DND-41 (cell line): Measurements from ENCODE around the gene ADGRB3.

Source experiments
- ATAC-seq: fragments of 200-7000 bp; cut with Tn5 transposase; 3 replicates; pipeline ENCODE4 v1.9.1; 2021; ENCODE audit warnings: low read depth; ENCODE audit not compliant: insufficient read depth
- DNase-seq: peaks from one replicate; pipeline ENCODE4 v3.0.0-alpha.2; 2020
- H2AFZ ChIP-seq: 2 replicates; pipeline ENCODE4 v1.6.0; 2012; ENCODE audit warnings: low read depth, low read length
- H3K27ac ChIP-seq: 2 replicates; pipeline ENCODE4 v1.5.1; 2012; ENCODE audit warnings: low read length, inconsistent platforms
- H3K27me3 ChIP-seq: fragments of 200-600 bp; sonication (generic); 2 replicates; pipeline ENCODE4 v1.6.0; 2012; ENCODE audit warnings: low read length, mild to moderate bottlenecking, inconsistent platforms; ENCODE audit not compliant: insufficient read depth, poor library complexity
- H3K36me3 ChIP-seq: 2 replicates; pipeline ENCODE4 v1.5.1; 2012; ENCODE audit warnings: low read length, inconsistent platforms; ENCODE audit not compliant: insufficient read depth
- H3K4me1 ChIP-seq: 2 replicates; pipeline ENCODE4 v1.5.1; 2012; ENCODE audit warnings: mild to moderate bottlenecking, low read length; ENCODE audit not compliant: insufficient read depth
- H3K4me2 ChIP-seq: 2 replicates; pipeline ENCODE4 v1.6.0; 2012; ENCODE audit warnings: mild to moderate bottlenecking, moderate library complexity, low read length, inconsistent platforms; ENCODE audit not compliant: insufficient read depth
- H3K4me3 ChIP-seq, 2 experiments: fragments of 200-600 bp in 1 of 2; shearing (Covaris generic) in 1 of 2; 2 replicates each; pipeline ENCODE4 v1.5.1; 2012 to 2016; ENCODE audit warnings: inconsistent platforms in 2 of 2, low read length in 2 of 2, mild to moderate bottlenecking in 2 of 2, low read depth in 1 of 2, moderate library complexity in 1 of 2
- H3K79me2 ChIP-seq: 2 replicates; pipeline ENCODE4 v1.6.0; 2012; ENCODE audit warnings: low read length, inconsistent platforms; ENCODE audit not compliant: insufficient read depth
- H3K9ac ChIP-seq: 2 replicates; pipeline ENCODE4 v1.6.0; 2012; ENCODE audit warnings: low read depth, mild to moderate bottlenecking, inconsistent platforms, low read length, moderate library complexity
- H3K9me3 ChIP-seq: 2 replicates; pipeline ENCODE4 v1.5.1; 2012; ENCODE audit warnings: low read length, moderate library complexity, mild to moderate bottlenecking, inconsistent platforms; ENCODE audit not compliant: insufficient read depth, severe bottlenecking
- H4K20me1 ChIP-seq: 2 replicates; pipeline ENCODE4 v1.6.0; 2012; ENCODE audit warnings: low read length; ENCODE audit not compliant: insufficient read depth
- EZH2 ChIP-seq: IDR thresholded peaks from 3 replicates; pipeline ENCODE4 v1.6.1; 2012; ENCODE audit warnings: borderline replicate concordance, low read depth, mild to moderate bottlenecking, moderate library complexity, low read length, inconsistent platforms; ENCODE audit not compliant: severe bottlenecking
- TF ChIP-seq, protein P1 (sequence below): IDR thresholded peaks from 2 replicates; pipeline ENCODE4 v1.5.1; 2012; ENCODE audit warnings: borderline replicate concordance, low read length, moderate library complexity, mild to moderate bottlenecking; ENCODE audit not compliant: poor library complexity, severe bottlenecking; ENCODE audit errors: extremely low read depth

Gene ADGRB3

DNA sequence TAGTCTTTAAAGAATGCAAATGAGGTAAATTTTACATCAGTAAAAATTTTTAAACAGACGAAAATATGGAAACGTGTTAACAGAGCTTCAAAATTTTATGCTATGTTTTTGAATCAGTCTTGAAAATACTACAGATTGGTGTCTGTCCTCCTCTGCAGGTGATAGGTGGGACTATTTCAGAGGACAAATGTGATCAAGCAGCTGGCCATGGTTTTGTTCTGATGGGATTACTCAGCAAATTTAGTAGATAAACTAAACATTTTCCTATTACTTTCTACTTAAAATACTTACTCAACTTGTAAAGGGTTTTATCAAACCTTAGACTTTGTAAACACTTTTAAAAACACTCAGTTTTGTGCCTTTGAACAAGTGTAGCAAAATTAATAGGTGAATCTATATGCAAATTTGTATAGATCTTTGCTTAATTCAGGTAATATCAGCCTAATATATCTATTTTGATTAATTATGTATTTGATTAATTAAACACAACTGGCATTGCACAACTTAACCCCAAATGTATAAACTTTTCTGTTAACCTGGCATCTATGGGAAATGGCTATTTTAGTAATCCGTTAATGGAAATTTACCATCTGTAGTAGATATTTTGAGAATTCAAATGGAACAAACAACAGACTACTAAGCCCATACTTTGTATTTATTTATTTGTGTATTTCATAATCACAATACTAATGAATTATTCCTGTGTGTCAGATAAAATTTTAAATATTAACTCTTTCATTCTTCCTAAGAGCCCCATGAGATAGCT lies 22.5 kb downstream of the ADGRB3 start:
- H3K27me3 ChIP-seq, result no peaks in the 10 kb centered on the region
- H3K9ac ChIP-seq, result no peak overlapping the region
- DNase-seq (no peak), ATAC-seq (no peak)
- H3K4me2 ChIP-seq, result no peak overlapping the region
- no peak for TF ChIP-seq EZH2
- TF ChIP-seq, protein P1, sequence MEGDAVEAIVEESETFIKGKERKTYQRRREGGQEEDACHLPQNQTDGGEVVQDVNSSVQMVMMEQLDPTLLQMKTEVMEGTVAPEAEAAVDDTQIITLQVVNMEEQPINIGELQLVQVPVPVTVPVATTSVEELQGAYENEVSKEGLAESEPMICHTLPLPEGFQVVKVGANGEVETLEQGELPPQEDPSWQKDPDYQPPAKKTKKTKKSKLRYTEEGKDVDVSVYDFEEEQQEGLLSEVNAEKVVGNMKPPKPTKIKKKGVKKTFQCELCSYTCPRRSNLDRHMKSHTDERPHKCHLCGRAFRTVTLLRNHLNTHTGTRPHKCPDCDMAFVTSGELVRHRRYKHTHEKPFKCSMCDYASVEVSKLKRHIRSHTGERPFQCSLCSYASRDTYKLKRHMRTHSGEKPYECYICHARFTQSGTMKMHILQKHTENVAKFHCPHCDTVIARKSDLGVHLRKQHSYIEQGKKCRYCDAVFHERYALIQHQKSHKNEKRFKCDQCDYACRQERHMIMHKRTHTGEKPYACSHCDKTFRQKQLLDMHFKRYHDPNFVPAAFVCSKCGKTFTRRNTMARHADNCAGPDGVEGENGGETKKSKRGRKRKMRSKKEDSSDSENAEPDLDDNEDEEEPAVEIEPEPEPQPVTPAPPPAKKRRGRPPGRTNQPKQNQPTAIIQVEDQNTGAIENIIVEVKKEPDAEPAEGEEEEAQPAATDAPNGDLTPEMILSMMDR, result no peak
- H3K79me2 ChIP-seq, result no peaks in the 10 kb centered on the region
- no peak overlapping the region for H2AFZ ChIP-seq
- H3K27ac ChIP-seq, result no peak overlapping the region
- H4K20me1 ChIP-seq, result no peaks in the 10 kb centered on the region
- H3K9me3 ChIP-seq, result no peaks in the 10 kb centered on the region
- no peaks in the 10 kb centered on the region for H3K4me1 ChIP-seq
- no peaks in the 10 kb centered on the region for H3K36me3 ChIP-seq
- H3K4me3 ChIP-seq, result no peak overlapping the region

DNA sequence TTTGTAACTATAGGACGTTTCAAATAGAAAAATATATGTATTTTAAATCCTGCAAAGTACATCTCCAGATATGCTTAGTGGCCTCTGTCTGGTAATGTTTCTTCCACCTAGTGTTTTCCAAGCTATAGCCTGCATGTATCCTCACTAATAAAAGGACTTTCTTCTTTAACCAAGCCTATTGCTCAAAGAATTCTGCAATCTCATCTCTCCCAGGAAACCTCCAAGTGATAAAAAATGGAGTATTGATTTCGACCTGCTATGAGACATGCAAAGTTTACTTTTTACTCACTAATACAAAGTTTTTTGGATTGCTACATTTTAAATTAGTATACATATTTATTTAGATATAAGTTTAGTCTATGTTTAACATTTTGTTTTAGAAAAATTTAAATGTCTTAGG lies 23.3 kb downstream of the ADGRB3 start:
- no peak for DNase-seq
- no peaks in the 10 kb centered on the region for H3K9me3 ChIP-seq
- no peak for TF ChIP-seq EZH2
- TF ChIP-seq, protein P1, result no peak
- no peaks in the 10 kb centered on the region for H3K79me2 ChIP-seq
- H3K4me2 ChIP-seq, result no peak overlapping the region
- no peaks in the 10 kb centered on the region for H4K20me1 ChIP-seq
- H3K9ac ChIP-seq, result no peak overlapping the region
- no peaks in the 10 kb centered on the region for H3K4me1 ChIP-seq
- no peak overlapping the region for H3K27ac ChIP-seq
- H3K36me3 ChIP-seq, result no peaks in the 10 kb centered on the region
- no peak overlapping the region for H2AFZ ChIP-seq
- no peak for ATAC-seq
- H3K27me3 ChIP-seq, result no peaks in the 10 kb centered on the region
- H3K4me3 ChIP-seq, result no peak overlapping the region

DNA sequence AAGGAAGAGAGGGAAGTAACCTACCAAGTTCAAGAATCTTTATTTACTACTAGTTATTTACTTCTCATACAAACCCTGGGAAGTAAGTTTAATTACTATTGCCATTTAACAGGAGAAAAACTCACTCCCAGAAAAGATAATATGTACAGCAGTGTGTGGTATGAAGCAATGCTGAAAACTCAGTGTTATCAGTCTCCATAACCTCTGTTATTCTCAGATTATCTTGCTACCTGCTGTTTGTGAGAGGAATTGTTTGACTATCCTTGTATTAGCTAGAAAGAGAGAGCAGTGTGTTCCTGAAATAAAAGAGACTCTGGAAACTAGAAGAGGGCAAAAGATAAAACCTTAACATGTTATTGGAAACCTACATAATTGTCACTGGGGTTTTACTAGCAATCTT lies 38.2 kb downstream of the ADGRB3 start:
- H3K9me3 ChIP-seq, result no peaks in the 10 kb centered on the region
- no peak for DNase-seq
- TF ChIP-seq, protein P1, result no peak
- TF ChIP-seq EZH2, result no peak
- H4K20me1 ChIP-seq, result no peaks in the 10 kb centered on the region
- H3K4me2 ChIP-seq, result no peak overlapping the region
- no peak for ATAC-seq
- H2AFZ ChIP-seq, result no peak overlapping the region
- no peaks in the 10 kb centered on the region for H3K27me3 ChIP-seq
- H3K36me3 ChIP-seq, result no peaks in the 10 kb centered on the region
- no peak overlapping the region for H3K4me3 ChIP-seq
- H3K4me1 ChIP-seq, result no peaks in the 10 kb centered on the region
- no peaks in the 10 kb centered on the region for H3K79me2 ChIP-seq
- no peak overlapping the region for H3K27ac ChIP-seq
- H3K9ac ChIP-seq, result no peak overlapping the region
